HepG2 (cell line): Measurements from ENCODE around the gene TUBB4B. TPM values are rescaled to one million over a fixed set of nuclear protein-coding genes. Genes with fewer than 3 reads are reported as not detected.

Experiments used
- ELF1 ChIP-seq: sonication (generic); formaldehyde crosslinking; IDR thresholded peaks from 2 replicates; pipeline ENCODE4 v1.4.0; 2020; ENCODE audit warnings: missing genetic modification reagents
- KDM2A ChIP-seq: sonication (generic); formaldehyde crosslinking; IDR thresholded peaks from 2 replicates; pipeline ENCODE4 v1.4.0; 2020; ENCODE audit warnings: low read depth, missing genetic modification reagents, borderline replicate concordance
- MLLT10 ChIP-seq: sonication (generic); formaldehyde crosslinking; IDR thresholded peaks from 2 replicates; pipeline ENCODE4 v1.4.0; 2020; ENCODE audit warnings: missing genetic modification reagents
- RARG ChIP-seq: sonication (generic); formaldehyde crosslinking; IDR thresholded peaks from 2 replicates; pipeline ENCODE4 v1.4.0; 2020; ENCODE audit warnings: low read depth, mild to moderate bottlenecking, missing genetic modification reagents
- RFX5 ChIP-seq: IDR thresholded peaks from 2 replicates; pipeline ENCODE4 v1.6.1; 2011; ENCODE audit warnings: low read depth, low read length, improper control_type of control experiment
- ZFP36L1 ChIP-seq: sonication (generic); formaldehyde crosslinking; IDR thresholded peaks from 2 replicates; pipeline ENCODE4 v1.8.0; 2022; ENCODE audit warnings: mild to moderate bottlenecking, missing genetic modification reagents, moderate library complexity
- ZFP82 ChIP-seq: sonication (generic); formaldehyde crosslinking; IDR thresholded peaks from 2 replicates; pipeline ENCODE4 v1.5.1; 2020; ENCODE audit warnings: mild to moderate bottlenecking, missing genetic modification reagents, borderline replicate concordance
- ZNF160 ChIP-seq: sonication (generic); formaldehyde crosslinking; IDR thresholded peaks from 2 replicates; pipeline ENCODE4 v1.8.0; 2022; ENCODE audit warnings: mild to moderate bottlenecking, inconsistent platforms, missing genetic modification reagents
- ZNF225 ChIP-seq: sonication (generic); formaldehyde crosslinking; IDR thresholded peaks from 2 replicates; pipeline ENCODE4 v1.4.0; 2020; ENCODE audit warnings: mild to moderate bottlenecking, missing genetic modification reagents
- ZNF337 ChIP-seq: sonication (generic); formaldehyde crosslinking; IDR thresholded peaks from 2 replicates; pipeline ENCODE4 v1.5.1; 2020; ENCODE audit warnings: missing genetic modification reagents, low read depth, mild to moderate bottlenecking, borderline replicate concordance
- ZNF749 ChIP-seq: sonication (generic); formaldehyde crosslinking; IDR thresholded peaks from 2 replicates; pipeline ENCODE4 v1.8.0; 2022; ENCODE audit warnings: mild to moderate bottlenecking, missing genetic modification reagents, moderate library complexity, borderline replicate concordance
- ZNF766 ChIP-seq: sonication (generic); formaldehyde crosslinking; IDR thresholded peaks from 2 replicates; pipeline ENCODE4 v1.5.0; 2020; ENCODE audit warnings: missing genetic modification reagents, borderline replicate concordance
- ZNF792 ChIP-seq: IDR thresholded peaks from 2 replicates; pipeline ENCODE4 v1.6.1; 2016
- polyA plus RNA-seq, 8 experiments: library from polyadenylated mRNA; depleted of rRNA in 3 of 8; stranded (reverse) in 7 of 8; unstranded in 1 of 8; fragments of >200 nt; fragmentation: Illumina TruSeq in 4 of 8; extraction: Trizol in 4 of 8; gene quantifications; 2 replicates each; pipeline versions ENCODE4 v1.2.1 to v1.2.3, GENCODE V29; 2011 to 2016; ENCODE audit warnings: low read depth in 4 of 8, missing spikeins in 1 of 8, mixed read lengths in 1 of 8; ENCODE audit not compliant: insufficient read depth in 1 of 8
- total RNA-seq, 5 experiments: library from RNA; depleted of rRNA; stranded (reverse); fragments of >200 nt; fragmentation: Illumina TruSeq; extraction: Trizol; gene quantifications; 2 replicates each; pipeline ENCODE4 v1.2.3, GENCODE V29; 2016; ENCODE audit warnings: low read depth in 1 of 5
- TF ChIP-seq, protein P1 (sequence below): sonication (generic); formaldehyde crosslinking; IDR thresholded peaks from 2 replicates; pipeline ENCODE4; 2020; ENCODE audit warnings: missing genetic modification reagents, mild to moderate bottlenecking, borderline replicate concordance
- TF ChIP-seq, protein P2 (sequence below): sonication (generic); formaldehyde crosslinking; IDR thresholded peaks from 2 replicates; pipeline ENCODE4 v1.8.1; 2023; ENCODE audit warnings: mild to moderate bottlenecking, missing genetic modification reagents, borderline replicate concordance
- TF ChIP-seq, protein P3 (sequence below), 2 experiments: sonication (generic) in 1 of 2; formaldehyde crosslinking in 1 of 2; IDR thresholded peaks; 2 replicates each; pipeline versions ENCODE4 v1.4.0 to v1.6.1; 2016 to 2020; ENCODE audit warnings: borderline replicate concordance in 1 of 2, low read depth in 1 of 2, mild to moderate bottlenecking in 1 of 2, missing genetic modification reagents in 1 of 2
- TF ChIP-seq, protein P4 (sequence below): IDR thresholded peaks from 2 replicates; pipeline ENCODE4 v1.6.1; 2012; ENCODE audit warnings: low read length, improper control_type of control experiment

The TUBB4B gene
- total and polyA plus RNA-seq, 2 of the 13 experiments (the other 11 are each of a cell fraction or from before 2014, with no cell fraction given), result 182 to 412 TPM

DNA sequence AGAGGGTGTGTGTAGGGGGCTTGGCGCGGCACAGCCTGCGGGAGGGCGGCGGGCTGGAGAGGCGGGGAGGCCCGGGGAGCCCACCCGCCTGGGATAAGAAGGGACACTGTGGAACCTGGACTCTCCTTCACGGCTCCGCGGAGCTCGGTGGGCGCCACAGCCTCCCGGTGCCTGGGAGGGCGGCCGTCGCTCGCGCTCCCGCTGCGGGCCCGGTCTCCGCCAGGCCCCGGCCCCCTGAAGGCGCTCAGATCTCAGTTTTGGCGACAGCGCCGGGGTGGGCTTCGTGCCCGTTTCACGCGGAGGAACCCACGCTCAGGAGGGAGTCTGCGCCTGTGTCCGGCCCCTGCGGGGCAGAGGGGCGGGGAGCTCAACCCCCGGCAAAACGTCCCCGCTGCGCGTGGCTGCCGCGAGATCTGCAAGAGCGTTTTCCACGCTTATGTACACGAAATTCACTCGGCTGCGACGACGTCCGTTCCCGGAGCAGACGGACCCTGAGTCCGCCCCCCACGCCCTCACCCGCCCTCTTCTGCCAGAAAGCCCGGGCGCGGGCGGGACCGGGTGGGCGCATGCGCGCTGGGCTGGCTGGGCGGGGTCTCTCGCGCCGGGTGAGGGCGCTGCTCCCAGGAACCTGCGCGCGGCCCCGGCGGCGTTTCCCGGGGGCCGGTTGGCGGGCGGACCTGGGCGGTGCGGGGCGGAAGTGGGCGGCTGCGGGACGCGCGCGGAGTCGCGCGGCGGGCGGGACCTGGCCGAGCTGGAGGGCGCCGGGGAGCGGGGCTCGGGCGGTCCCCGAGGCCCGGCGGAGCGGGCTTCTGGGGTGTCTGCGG lies 13.7 kb downstream of the TUBB4B start, which contains the start of gene NELFB (continued):
- TF ChIP-seq, protein P1, sequence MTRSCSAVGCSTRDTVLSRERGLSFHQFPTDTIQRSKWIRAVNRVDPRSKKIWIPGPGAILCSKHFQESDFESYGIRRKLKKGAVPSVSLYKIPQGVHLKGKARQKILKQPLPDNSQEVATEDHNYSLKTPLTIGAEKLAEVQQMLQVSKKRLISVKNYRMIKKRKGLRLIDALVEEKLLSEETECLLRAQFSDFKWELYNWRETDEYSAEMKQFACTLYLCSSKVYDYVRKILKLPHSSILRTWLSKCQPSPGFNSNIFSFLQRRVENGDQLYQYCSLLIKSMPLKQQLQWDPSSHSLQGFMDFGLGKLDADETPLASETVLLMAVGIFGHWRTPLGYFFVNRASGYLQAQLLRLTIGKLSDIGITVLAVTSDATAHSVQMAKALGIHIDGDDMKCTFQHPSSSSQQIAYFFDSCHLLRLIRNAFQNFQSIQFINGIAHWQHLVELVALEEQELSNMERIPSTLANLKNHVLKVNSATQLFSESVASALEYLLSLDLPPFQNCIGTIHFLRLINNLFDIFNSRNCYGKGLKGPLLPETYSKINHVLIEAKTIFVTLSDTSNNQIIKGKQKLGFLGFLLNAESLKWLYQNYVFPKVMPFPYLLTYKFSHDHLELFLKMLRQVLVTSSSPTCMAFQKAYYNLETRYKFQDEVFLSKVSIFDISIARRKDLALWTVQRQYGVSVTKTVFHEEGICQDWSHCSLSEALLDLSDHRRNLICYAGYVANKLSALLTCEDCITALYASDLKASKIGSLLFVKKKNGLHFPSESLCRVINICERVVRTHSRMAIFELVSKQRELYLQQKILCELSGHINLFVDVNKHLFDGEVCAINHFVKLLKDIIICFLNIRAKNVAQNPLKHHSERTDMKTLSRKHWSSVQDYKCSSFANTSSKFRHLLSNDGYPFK, result no peak
- no peak for TF ChIP-seq ZNF225 (CRISPR knock-in tag)
- TF ChIP-seq, protein P2, sequence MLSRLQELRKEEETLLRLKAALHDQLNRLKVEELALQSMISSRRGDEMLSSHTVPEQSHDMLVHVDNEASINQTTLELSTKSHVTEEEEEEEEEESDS (CRISPR knock-in tag), result no peak
- TF ChIP-seq, protein P3, sequence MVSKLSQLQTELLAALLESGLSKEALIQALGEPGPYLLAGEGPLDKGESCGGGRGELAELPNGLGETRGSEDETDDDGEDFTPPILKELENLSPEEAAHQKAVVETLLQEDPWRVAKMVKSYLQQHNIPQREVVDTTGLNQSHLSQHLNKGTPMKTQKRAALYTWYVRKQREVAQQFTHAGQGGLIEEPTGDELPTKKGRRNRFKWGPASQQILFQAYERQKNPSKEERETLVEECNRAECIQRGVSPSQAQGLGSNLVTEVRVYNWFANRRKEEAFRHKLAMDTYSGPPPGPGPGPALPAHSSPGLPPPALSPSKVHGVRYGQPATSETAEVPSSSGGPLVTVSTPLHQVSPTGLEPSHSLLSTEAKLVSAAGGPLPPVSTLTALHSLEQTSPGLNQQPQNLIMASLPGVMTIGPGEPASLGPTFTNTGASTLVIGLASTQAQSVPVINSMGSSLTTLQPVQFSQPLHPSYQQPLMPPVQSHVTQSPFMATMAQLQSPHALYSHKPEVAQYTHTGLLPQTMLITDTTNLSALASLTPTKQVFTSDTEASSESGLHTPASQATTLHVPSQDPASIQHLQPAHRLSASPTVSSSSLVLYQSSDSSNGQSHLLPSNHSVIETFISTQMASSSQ (IDR thresholded peaks at IDR 0.05; ENCODE audit: low read depth), result no peak
- TF ChIP-seq, protein P3 (CRISPR knock-in tag; IDR thresholded peaks at IDR 0.05; ENCODE audit: borderline replicate concordance), result no peak
- no peak for TF ChIP-seq ELF1 (CRISPR knock-in tag)
- TF ChIP-seq MLLT10, result no peak
- TF ChIP-seq ZNF766 (CRISPR knock-in tag), result no peak
- TF ChIP-seq RFX5, result no peak
- TF ChIP-seq ZNF749, result no peak
- TF ChIP-seq, protein P4, sequence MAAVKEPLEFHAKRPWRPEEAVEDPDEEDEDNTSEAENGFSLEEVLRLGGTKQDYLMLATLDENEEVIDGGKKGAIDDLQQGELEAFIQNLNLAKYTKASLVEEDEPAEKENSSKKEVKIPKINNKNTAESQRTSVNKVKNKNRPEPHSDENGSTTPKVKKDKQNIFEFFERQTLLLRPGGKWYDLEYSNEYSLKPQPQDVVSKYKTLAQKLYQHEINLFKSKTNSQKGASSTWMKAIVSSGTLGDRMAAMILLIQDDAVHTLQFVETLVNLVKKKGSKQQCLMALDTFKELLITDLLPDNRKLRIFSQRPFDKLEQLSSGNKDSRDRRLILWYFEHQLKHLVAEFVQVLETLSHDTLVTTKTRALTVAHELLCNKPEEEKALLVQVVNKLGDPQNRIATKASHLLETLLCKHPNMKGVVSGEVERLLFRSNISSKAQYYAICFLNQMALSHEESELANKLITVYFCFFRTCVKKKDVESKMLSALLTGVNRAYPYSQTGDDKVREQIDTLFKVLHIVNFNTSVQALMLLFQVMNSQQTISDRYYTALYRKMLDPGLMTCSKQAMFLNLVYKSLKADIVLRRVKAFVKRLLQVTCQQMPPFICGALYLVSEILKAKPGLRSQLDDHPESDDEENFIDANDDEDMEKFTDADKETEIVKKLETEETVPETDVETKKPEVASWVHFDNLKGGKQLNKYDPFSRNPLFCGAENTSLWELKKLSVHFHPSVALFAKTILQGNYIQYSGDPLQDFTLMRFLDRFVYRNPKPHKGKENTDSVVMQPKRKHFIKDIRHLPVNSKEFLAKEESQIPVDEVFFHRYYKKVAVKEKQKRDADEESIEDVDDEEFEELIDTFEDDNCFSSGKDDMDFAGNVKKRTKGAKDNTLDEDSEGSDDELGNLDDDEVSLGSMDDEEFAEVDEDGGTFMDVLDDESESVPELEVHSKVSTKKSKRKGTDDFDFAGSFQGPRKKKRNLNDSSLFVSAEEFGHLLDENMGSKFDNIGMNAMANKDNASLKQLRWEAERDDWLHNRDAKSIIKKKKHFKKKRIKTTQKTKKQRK, result no peak
- peak; percentile 39; the same call in 1 of the 2 replicates for TF ChIP-seq ZNF160
- TF ChIP-seq ZNF792 (CRISPR knock-in tag), result no peak
- TF ChIP-seq ZNF337, result no peak
- TF ChIP-seq ZFP82 (CRISPR knock-in tag), result no peak
- 0 out of 2 replicates have a peak, but pooled peaks have one; percentile 18 for TF ChIP-seq KDM2A (CRISPR knock-in tag)
- 0 out of 2 replicates have a peak, but pooled peaks have one; percentile 28 for TF ChIP-seq ZFP36L1
- no peak for TF ChIP-seq RARG
